ENCODE measurements around the gene DIDO1. TPM values are rescaled to one million over a fixed set of nuclear protein-coding genes. Genes with fewer than 3 reads are reported as not detected.

Gene DIDO1
- total RNA-seq, 1 donor = 46.3 TPM

GRCh38 chr20:62963614-62964397 is 37.5 kb upstream of the DIDO1 start:
- TF ChIP-seq CTCF (IDR thresholded peaks at IDR 0.05; ENCODE audit: extremely low read depth, low read depth, low read length) = no peak
- no peak overlapping the region for H3K4me3 ChIP-seq (ENCODE audit: insufficient read depth, low read length)
- DNase-seq (ENCODE audit: insufficient read length, low spot score, missing footprints) = no peak

GRCh38 chr20:62962891-62963613 is 36.7 kb upstream of the DIDO1 start:
- no peak for TF ChIP-seq CTCF (IDR thresholded peaks at IDR 0.05; ENCODE audit: extremely low read depth, low read depth, low read length)
- peaks cover 32% of the 10 kb centered on the region for H3K36me3 ChIP-seq (ENCODE audit: insufficient read depth, low read length)

More at GRCh38 chr20:62963614-62964397, 37.5 kb upstream of the DIDO1 start:
- H3K4me1 ChIP-seq (ENCODE audit: insufficient read depth, low read length) = no peaks in the 10 kb centered on the region
- no peaks in the 10 kb centered on the region for H3K27me3 ChIP-seq (ENCODE audit: insufficient read depth, low read length)
- peaks cover 2% of the 10 kb centered on the region for H3K79me2 ChIP-seq (ENCODE audit: insufficient read depth, low read length)
- H3K4me2 ChIP-seq (ENCODE audit: insufficient read depth, low read length) = no peak overlapping the region
- H4K20me1 ChIP-seq (ENCODE audit: insufficient read depth, low read length) = peaks cover 14% of the 10 kb centered on the region
- no peak overlapping the region for H2AFZ ChIP-seq (ENCODE audit: low read length)
- no peak overlapping the region for H3K27ac ChIP-seq (ENCODE audit: low read depth, low read length)
- H3K36me3 ChIP-seq (ENCODE audit: insufficient read depth, low read length) = peaks cover 29% of the 10 kb centered on the region
- no peaks in the 10 kb centered on the region for H3K9me3 ChIP-seq (ENCODE audit: low read depth, low read length)

GRCh38 chr20:62962221-62962879 is 36.0 kb upstream of the DIDO1 start:
- Histone ChIP-seq H3K4me3 (ENCODE audit: insufficient read depth, low read length) (no peak overlapping the region), H3K9me3 (ENCODE audit: low read depth, low read length) (no peaks in the 10 kb centered on the region), H3K4me1 (ENCODE audit: insufficient read depth, low read length) (no peaks in the 10 kb centered on the region), H3K27me3 (ENCODE audit: insufficient read depth, low read length) (no peaks in the 10 kb centered on the region), H3K4me2 (ENCODE audit: insufficient read depth, low read length) (no peak overlapping the region), H3K79me2 (ENCODE audit: insufficient read depth, low read length) (peaks cover 12% of the 10 kb centered on the region), H4K20me1 (ENCODE audit: insufficient read depth, low read length) (peaks cover 26% of the 10 kb centered on the region), H2AFZ (ENCODE audit: low read length) (no peak overlapping the region), H3K27ac (ENCODE audit: low read depth, low read length) (no peak overlapping the region), H3K36me3 (ENCODE audit: insufficient read depth, low read length) (peaks cover 39% of the 10 kb centered on the region)
- no peak for TF ChIP-seq CTCF (IDR thresholded peaks at IDR 0.05; ENCODE audit: extremely low read depth, low read depth, low read length)
- no peak for DNase-seq (ENCODE audit: insufficient read length, low spot score, missing footprints)

More at GRCh38 chr20:62962891-62963613, 36.7 kb upstream of the DIDO1 start:
- H2AFZ ChIP-seq (ENCODE audit: low read length) = no peak overlapping the region
- H4K20me1 ChIP-seq (ENCODE audit: insufficient read depth, low read length) = peaks cover 19% of the 10 kb centered on the region
- no peak for DNase-seq (ENCODE audit: insufficient read length, low spot score, missing footprints)
- peaks cover 5% of the 10 kb centered on the region for H3K79me2 ChIP-seq (ENCODE audit: insufficient read depth, low read length)
- no peak overlapping the region for H3K4me3 ChIP-seq (ENCODE audit: insufficient read depth, low read length)
- H3K27me3 ChIP-seq (ENCODE audit: insufficient read depth, low read length) = no peaks in the 10 kb centered on the region
- H3K9me3 ChIP-seq (ENCODE audit: low read depth, low read length) = no peaks in the 10 kb centered on the region
- H3K4me1 ChIP-seq (ENCODE audit: insufficient read depth, low read length) = no peaks in the 10 kb centered on the region
- H3K4me2 ChIP-seq (ENCODE audit: insufficient read depth, low read length) = no peak overlapping the region
- no peak overlapping the region for H3K27ac ChIP-seq (ENCODE audit: low read depth, low read length)
